IPS-18a (cell line): ENCODE data around the gene ADK.
"Not testable (repeated sequence)": the region's sequence is repeated elsewhere in the genome, so short reads cannot be mapped to it uniquely, and the experiment has no call there.

Experiments used
- H3K27ac ChIP-seq: one replicate; pipeline ENCODE4 v1.5.1; 2013; ENCODE audit warnings: low read length
- H3K27me3 ChIP-seq: one replicate; pipeline ENCODE4 v1.6.1; 2013; ENCODE audit warnings: mild to moderate bottlenecking, low read length; ENCODE audit not compliant: control insufficient read depth, insufficient read depth
- H3K36me3 ChIP-seq: one replicate; pipeline ENCODE4 v1.6.1; 2013; ENCODE audit warnings: low read depth, low read length; ENCODE audit not compliant: control insufficient read depth
- H3K4me1 ChIP-seq: one replicate; pipeline ENCODE4 v1.6.1; 2013; ENCODE audit warnings: low read depth, low read length; ENCODE audit not compliant: control insufficient read depth
- H3K4me3 ChIP-seq: one replicate; pipeline ENCODE4 v1.5.1; 2013; ENCODE audit warnings: low read length
- H3K9ac ChIP-seq: one replicate; pipeline ENCODE4 v1.6.1; 2013; ENCODE audit warnings: mild to moderate bottlenecking, low read length, moderate library complexity
- H3K9me3 ChIP-seq: one replicate; pipeline ENCODE4 v1.6.1; 2013; ENCODE audit warnings: low read depth, low read length; ENCODE audit not compliant: control insufficient read depth

Gene ADK

GRCh38 chr10:74342991-74343390, 192.0 kb downstream of the ADK start:
- H3K4me1 ChIP-seq = no peaks in the 10 kb centered on the region
- no peak overlapping the region for H3K9ac ChIP-seq
- no peaks in the 10 kb centered on the region for H3K27me3 ChIP-seq
- H3K4me3 ChIP-seq = no peak overlapping the region
- no peaks in the 10 kb centered on the region for H3K9me3 ChIP-seq
- no peaks in the 10 kb centered on the region for H3K36me3 ChIP-seq
- no peak overlapping the region for H3K27ac ChIP-seq

DNA sequence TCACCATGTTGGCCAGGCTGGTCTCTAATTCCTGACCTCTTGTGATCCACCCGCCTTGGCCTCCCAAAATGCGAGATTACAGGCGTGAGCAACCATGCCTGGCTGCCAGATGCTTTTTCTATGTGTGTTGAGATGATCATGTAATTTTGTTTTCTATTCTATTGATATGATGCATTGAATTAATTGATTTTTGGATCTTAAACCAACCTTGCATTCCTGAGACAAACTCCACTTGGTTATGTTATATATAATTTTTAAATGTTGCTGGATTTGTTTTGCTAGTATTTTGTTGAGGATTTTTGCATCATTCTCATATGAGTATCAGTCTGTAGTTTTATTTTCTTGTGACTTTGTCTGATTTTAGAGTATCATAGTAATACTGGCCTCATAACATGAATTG, 192.8 kb downstream of the ADK start:
- Histone ChIP-seq H3K27me3 (no peaks in the 10 kb centered on the region), H3K9ac (no peak overlapping the region), H3K36me3 (no peaks in the 10 kb centered on the region), H3K4me3 (no peak overlapping the region), H3K4me1 (no peaks in the 10 kb centered on the region), H3K27ac (no peak overlapping the region), H3K9me3 (no peaks in the 10 kb centered on the region)

- H3K9ac ChIP-seq = no peak overlapping the region
These were observed 193.3 kb downstream of the ADK start for GRCh38 chr10:74344306-74344705.

GRCh38 chr10:74347522-74347921, 196.5 kb downstream of the ADK start:
- H3K4me3 ChIP-seq = no peak overlapping the region
- no peaks in the 10 kb centered on the region for H3K27me3 ChIP-seq
- H3K4me1 ChIP-seq = no peaks in the 10 kb centered on the region
- H3K9me3 ChIP-seq = no peaks in the 10 kb centered on the region
- H3K9ac ChIP-seq = no peak overlapping the region
- no peaks in the 10 kb centered on the region for H3K36me3 ChIP-seq
- no peak overlapping the region for H3K27ac ChIP-seq

More at GRCh38 chr10:74344306-74344705, 193.3 kb downstream of the ADK start:
- H3K4me1 ChIP-seq = no peaks in the 10 kb centered on the region
- no peaks in the 10 kb centered on the region for H3K27me3 ChIP-seq
- no peaks in the 10 kb centered on the region for H3K36me3 ChIP-seq
- no peak overlapping the region for H3K27ac ChIP-seq
- no peaks in the 10 kb centered on the region for H3K9me3 ChIP-seq
- no peak overlapping the region for H3K4me3 ChIP-seq

DNA sequence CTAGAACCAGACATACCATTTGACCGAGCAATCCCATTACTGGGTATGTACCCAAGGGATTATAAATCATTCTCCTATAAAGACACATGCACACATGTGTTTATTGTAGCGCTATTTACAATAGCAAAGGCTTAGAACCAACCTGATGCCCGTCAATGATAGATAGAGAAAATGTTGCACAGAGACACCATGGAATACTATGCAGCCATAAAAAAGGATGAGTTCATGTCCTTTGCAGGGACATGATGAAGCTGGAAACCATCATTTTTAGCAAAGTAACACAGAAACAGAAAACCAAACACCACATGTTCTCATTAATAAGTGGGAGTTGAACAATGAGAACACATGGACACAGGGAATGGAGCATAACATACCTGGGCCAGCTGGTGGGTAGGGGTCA, 202.0 kb downstream of the ADK start:
- not testable (repeated sequence) for H3K9me3 ChIP-seq, H3K36me3 ChIP-seq, H3K4me1 ChIP-seq, H3K27ac ChIP-seq, H3K9ac ChIP-seq, H3K4me3 ChIP-seq, H3K27me3 ChIP-seq

GRCh38 chr10:74361678-74362077, 210.7 kb downstream of the ADK start:
- no peaks in the 10 kb centered on the region for H3K36me3 ChIP-seq
- H3K27me3 ChIP-seq = no peaks in the 10 kb centered on the region
- H3K9me3 ChIP-seq = peaks cover 4% of the 10 kb centered on the region
- H3K9ac ChIP-seq = no peak overlapping the region
- no peak overlapping the region for H3K27ac ChIP-seq
- H3K4me3 ChIP-seq = no peak overlapping the region
- no peaks in the 10 kb centered on the region for H3K4me1 ChIP-seq

- Histone ChIP-seq H3K4me1 (no peaks in the 10 kb centered on the region), H3K27me3 (no peaks in the 10 kb centered on the region), H3K9me3 (peaks cover 4% of the 10 kb centered on the region), H3K36me3 (no peaks in the 10 kb centered on the region), H3K9ac (no peak overlapping the region), H3K4me3 (no peak overlapping the region), H3K27ac (no peak overlapping the region)
These were observed 212.7 kb downstream of the ADK start for GRCh38 chr10:74363727-74364126.

DNA sequence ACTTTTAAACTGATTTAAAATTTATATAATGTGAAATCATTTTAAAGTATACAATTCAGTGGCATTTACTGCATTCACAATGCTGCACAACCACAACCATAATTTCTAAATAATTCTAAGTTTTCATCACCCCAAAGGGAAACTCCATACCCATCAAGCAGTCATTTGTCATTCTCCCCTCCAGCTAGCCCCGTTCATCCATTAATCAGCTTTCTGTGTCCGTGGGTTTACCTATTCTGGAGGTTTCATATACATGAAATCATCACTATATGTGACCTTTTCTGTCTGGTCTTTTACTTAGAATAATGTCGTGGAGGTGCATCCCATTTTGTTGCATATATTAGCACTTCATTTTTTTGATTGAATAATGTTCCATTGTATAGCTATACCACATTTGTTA, 214.1 kb downstream of the ADK start:
- H3K36me3 ChIP-seq = no peaks in the 10 kb centered on the region
- H3K27ac ChIP-seq = no peak overlapping the region
- peaks cover 4% of the 10 kb centered on the region for H3K9me3 ChIP-seq
- no peaks in the 10 kb centered on the region for H3K4me1 ChIP-seq
- H3K27me3 ChIP-seq = no peaks in the 10 kb centered on the region
- no peak overlapping the region for H3K9ac ChIP-seq
- H3K4me3 ChIP-seq = no peak overlapping the region

DNA sequence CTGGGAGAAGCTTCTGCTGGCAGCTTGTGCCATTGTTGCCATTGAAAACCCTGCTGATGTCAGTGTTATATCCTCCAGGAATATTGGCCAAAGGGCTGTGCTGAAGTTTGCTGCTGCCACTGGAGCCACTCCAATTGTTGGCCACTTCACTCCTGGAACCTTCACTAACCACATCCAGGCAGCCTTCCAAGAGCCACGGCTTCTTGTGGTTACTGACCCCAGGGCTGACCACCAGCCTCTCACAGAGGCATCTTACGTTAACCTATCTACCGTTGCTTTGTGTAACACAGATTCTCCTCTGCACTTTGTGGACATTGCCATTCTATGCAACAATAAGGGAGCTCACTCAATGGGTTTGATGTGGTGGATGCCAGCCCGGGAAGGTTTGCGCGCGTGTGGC, 220.7 kb downstream of the ADK start:
- Histone ChIP-seq H3K4me3 (no peak overlapping the region), H3K9me3 (no peaks in the 10 kb centered on the region), H3K4me1 (no peaks in the 10 kb centered on the region), H3K27me3 (no peaks in the 10 kb centered on the region), H3K9ac (no peak overlapping the region), H3K27ac (no peak overlapping the region), H3K36me3 (no peaks in the 10 kb centered on the region)

GRCh38 chr10:74373059-74373458, 222.0 kb downstream of the ADK start:
- Histone ChIP-seq H3K27me3 (no peaks in the 10 kb centered on the region), H3K4me3 (no peak overlapping the region), H3K27ac (no peak overlapping the region), H3K36me3 (no peaks in the 10 kb centered on the region), H3K9me3 (no peaks in the 10 kb centered on the region), H3K4me1 (no peaks in the 10 kb centered on the region), H3K9ac (no peak overlapping the region)

GRCh38 chr10:74377476-74377875, 226.5 kb downstream of the ADK start:
- Histone ChIP-seq H3K4me3 (no peak overlapping the region), H3K27me3 (no peaks in the 10 kb centered on the region)

DNA sequence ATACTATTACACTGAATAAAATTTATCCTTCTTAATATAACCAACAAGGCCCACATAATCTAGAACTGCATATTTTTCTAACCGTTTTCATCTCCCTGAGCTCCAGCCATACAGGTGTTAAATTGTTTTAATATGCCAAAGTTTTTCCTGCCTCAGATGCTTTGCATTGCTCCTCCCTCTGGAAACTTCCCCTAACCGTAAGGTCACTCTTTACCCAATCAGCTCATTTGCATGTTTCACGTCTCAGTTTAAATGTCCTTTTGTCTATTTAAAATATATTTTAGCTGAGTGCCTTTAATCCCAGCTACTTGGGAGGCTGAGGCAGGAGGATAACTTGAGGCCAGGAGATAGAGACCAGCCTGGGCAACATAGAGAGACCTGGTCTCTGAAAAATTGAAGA, 228.5 kb downstream of the ADK start:
- Histone ChIP-seq H3K9me3 (no peaks in the 10 kb centered on the region), H3K27ac (no peak overlapping the region), H3K4me1 (no peaks in the 10 kb centered on the region), H3K36me3 (no peaks in the 10 kb centered on the region), H3K27me3 (no peaks in the 10 kb centered on the region), H3K9ac (no peak overlapping the region), H3K4me3 (no peak overlapping the region)

More at GRCh38 chr10:74377476-74377875, 226.5 kb downstream of the ADK start:
- no peaks in the 10 kb centered on the region for H3K9me3 ChIP-seq
- H3K36me3 ChIP-seq = no peaks in the 10 kb centered on the region
- H3K27ac ChIP-seq = no peak overlapping the region
- no peak overlapping the region for H3K9ac ChIP-seq
- H3K4me1 ChIP-seq = no peaks in the 10 kb centered on the region
